WTC11 (cell line): ENCODE measurements around the gene SLC10A6. TPM values are rescaled to one million over a fixed set of nuclear protein-coding genes. Genes with fewer than 3 reads are reported as not detected.

ENCODE experiments used
- ATAC-seq: fragments of 200-7000 bp; cut with Tn5 transposase; 2 replicates; pipeline ENCODE4 v1.10.0; 2021; ENCODE audit warnings: mild to moderate bottlenecking, moderate library complexity
- CTCF ChIA-PET: fragments of 300-600 bp; sonication (Branson Sonifier 250); formaldehyde crosslinking; loops from one replicate; lab custom pipeline; 2021; ENCODE audit warnings: antibody characterized with exemption; lab: Charles Lee
- POLR2A ChIA-PET: fragments of 350-600 bp; sonication (Branson Sonifier 250); formaldehyde crosslinking; loops from one replicate; lab custom pipeline; 2021; ENCODE audit warnings: antibody characterized with exemption; lab: Charles Lee
- DNase-seq: peaks from one replicate; pipeline ENCODE4 v3.0.0; 2021; ENCODE audit warnings: low spot score
- H3K27ac Mint-ChIP-seq: 2 replicates; pipeline ENCODE4 v1.8.0; 2021; ENCODE audit warnings: mixed read lengths
- H3K27me3 Mint-ChIP-seq: 2 replicates; pipeline ENCODE4 v1.8.0; 2021; ENCODE audit warnings: low read depth, mild to moderate bottlenecking, moderate library complexity, mixed read lengths
- H3K36me3 Mint-ChIP-seq: 2 replicates; pipeline ENCODE4 v1.8.0; 2021; ENCODE audit warnings: mixed read lengths
- H3K4me1 Mint-ChIP-seq: 2 replicates; pipeline ENCODE4 v1.8.0; 2022; ENCODE audit warnings: mixed read lengths
- H3K4me3 Mint-ChIP-seq: 2 replicates; pipeline ENCODE4 v1.8.0; 2021; ENCODE audit warnings: mild to moderate bottlenecking, moderate library complexity, mixed read lengths
- H3K9me3 Mint-ChIP-seq: 2 replicates; pipeline ENCODE4 v1.8.0; 2021; ENCODE audit warnings: mixed read lengths
- CBFB ChIP-seq: sonication (generic); formaldehyde crosslinking; IDR thresholded peaks from 2 replicates; pipeline ENCODE4 v1.8.1; 2022; ENCODE audit warnings: mild to moderate bottlenecking, low read depth, missing genetic modification reagents
- CTCF ChIP-seq: fragments of 200-600 bp; IDR thresholded peaks from 2 replicates; pipeline ENCODE4 v1.8.0; 2022; ENCODE audit warnings: antibody characterized with exemption
- FOXJ3 ChIP-seq: sonication (generic); formaldehyde crosslinking; IDR thresholded peaks from 2 replicates; pipeline ENCODE4 v1.9.0; 2021; ENCODE audit warnings: missing genetic modification reagents, mild to moderate bottlenecking, borderline replicate concordance
- HMGA2 ChIP-seq: fragments of 250-450 bp; sonication (Bioruptor Pico); IDR thresholded peaks from 2 replicates; pipeline ENCODE4 v1.4.0; 2021; ENCODE audit warnings: mild to moderate bottlenecking, moderate library complexity
- JAZF1 ChIP-seq: fragments of 250-450 bp; sonication (Bioruptor Pico); IDR thresholded peaks from 2 replicates; pipeline ENCODE4 v1.9.0; 2021; ENCODE audit warnings: moderate library complexity, mild to moderate bottlenecking, inconsistent platforms
- JUN ChIP-seq: sonication (generic); formaldehyde crosslinking; IDR thresholded peaks from 2 replicates; pipeline ENCODE4 v1.8.0; 2023; ENCODE audit warnings: mild to moderate bottlenecking, missing genetic modification reagents
- NR2C2 ChIP-seq: sonication (generic); formaldehyde crosslinking; IDR thresholded peaks from 2 replicates; pipeline ENCODE4 v1.8.0; 2022; ENCODE audit warnings: mild to moderate bottlenecking, missing genetic modification reagents
- OVOL2 ChIP-seq: fragments of 250-450 bp; sonication (Bioruptor Pico); IDR thresholded peaks from 2 replicates; pipeline ENCODE4 v1.9.0; 2021; ENCODE audit warnings: mild to moderate bottlenecking, borderline replicate concordance
- RELA ChIP-seq: sonication (generic); formaldehyde crosslinking; IDR thresholded peaks from 2 replicates; pipeline ENCODE4 v1.8.1; 2022; ENCODE audit warnings: missing genetic modification reagents, mild to moderate bottlenecking, borderline replicate concordance
- RORB ChIP-seq: fragments of 250-450 bp; sonication (Bioruptor Pico); IDR thresholded peaks from 2 replicates; pipeline ENCODE4 v1.9.0; 2021; ENCODE audit warnings: mild to moderate bottlenecking
- TEAD1 ChIP-seq: sonication (generic); formaldehyde crosslinking; IDR thresholded peaks from 2 replicates; pipeline ENCODE4 v1.8.0; 2022; ENCODE audit warnings: mild to moderate bottlenecking, missing genetic modification reagents
- TP53 ChIP-seq: sonication (generic); formaldehyde crosslinking; IDR thresholded peaks from 2 replicates; pipeline ENCODE4 v1.8.1; 2023; ENCODE audit warnings: mild to moderate bottlenecking, missing genetic modification reagents
- USF1 ChIP-seq: sonication (generic); formaldehyde crosslinking; IDR thresholded peaks from 2 replicates; pipeline ENCODE4 v1.8.0; 2022; ENCODE audit warnings: mild to moderate bottlenecking, missing genetic modification reagents
- ZMAT4 ChIP-seq: fragments of 250-450 bp; sonication (Bioruptor Pico); IDR thresholded peaks from 2 replicates; pipeline ENCODE4 v1.9.0; 2021; ENCODE audit warnings: mild to moderate bottlenecking
- ZNF138 ChIP-seq: sonication (generic); formaldehyde crosslinking; conservative IDR thresholded peaks from 2 replicates; pipeline ENCODE4 v1.8.1; 2022; ENCODE audit warnings: mild to moderate bottlenecking, moderate library complexity, missing genetic modification reagents
- ZNF317 ChIP-seq: sonication (generic); formaldehyde crosslinking; IDR thresholded peaks from 2 replicates; pipeline ENCODE4 v1.8.1; 2023; ENCODE audit warnings: low read depth, mild to moderate bottlenecking, moderate library complexity, missing genetic modification reagents, borderline replicate concordance
- total RNA-seq: library from RNA; stranded (reverse); gene quantifications from 3 replicates; pipeline ENCODE4 v1.2.3, GENCODE V29; 2021

Gene SLC10A6
- total RNA-seq, 1 experiment from 2014 or later = not detected

GRCh38 chr4:86896596-86896995 is 47.4 kb upstream of the SLC10A6 start (continued):
- TF ChIP-seq JAZF1 (CRISPR knock-in tag) (no peak), CBFB (no peak)

DNA sequence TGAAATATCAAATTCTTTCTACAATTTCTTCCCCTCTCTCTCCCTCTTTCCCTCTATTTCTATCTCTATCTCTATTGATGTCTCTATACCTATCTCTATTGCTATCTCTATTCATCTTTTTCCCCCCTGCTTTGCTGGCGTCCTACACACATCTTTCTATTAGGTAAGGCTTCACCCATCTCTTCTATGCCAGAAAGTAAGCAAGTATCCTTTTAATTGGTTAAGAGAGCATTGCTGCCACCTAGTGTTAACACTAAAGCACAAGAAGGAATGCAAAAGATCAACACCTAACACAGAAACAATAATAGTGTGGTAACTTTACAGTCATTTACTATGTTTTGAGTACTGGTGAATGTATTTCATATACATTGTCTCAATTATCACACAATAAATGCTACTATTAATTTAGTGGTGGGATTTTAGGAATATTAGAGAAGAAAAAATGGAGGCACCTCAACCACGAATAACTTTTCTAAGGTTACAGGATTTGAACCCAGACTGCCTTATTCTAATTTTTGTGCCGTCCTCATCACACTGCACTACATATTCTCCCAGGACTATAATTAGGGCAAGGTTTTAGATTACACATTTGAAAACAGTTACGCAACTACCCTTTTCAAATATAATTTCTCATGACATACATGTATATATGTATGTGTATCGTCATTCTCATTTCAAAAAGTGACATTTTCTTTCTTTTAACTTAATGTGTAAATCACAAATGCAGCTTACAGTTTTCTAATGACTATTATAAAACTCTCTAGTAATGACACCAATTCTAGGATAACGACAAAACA is 46.7 kb upstream of the SLC10A6 start:
- H3K9me3 Mint-ChIP-seq = no peaks in the 10 kb centered on the region
- DNase-seq (no peak), ATAC-seq (no peak)
- POLR2A ChIA-PET = no interaction called here
- peaks cover 15% of the 10 kb centered on the region for H3K4me1 Mint-ChIP-seq
- H3K4me3 Mint-ChIP-seq = no peak overlapping the region
- peaks cover 12% of the 10 kb centered on the region for H3K27me3 Mint-ChIP-seq
- no peaks in the 10 kb centered on the region for H3K36me3 Mint-ChIP-seq
- H3K27ac Mint-ChIP-seq = no peak overlapping the region
- CTCF ChIA-PET = no interaction called here
- no peak for TF ChIP-seq JUN (CRISPR knock-in tag)
- peak; percentile 48; the same call in 1 of the 2 replicates for TF ChIP-seq CTCF

- Mint-ChIP-seq H3K9me3 (no peaks in the 10 kb centered on the region), H3K36me3 (no peaks in the 10 kb centered on the region), H3K27ac (no peak overlapping the region), H3K4me1 (peaks cover 19% of the 10 kb centered on the region), H3K27me3 (peaks cover 15% of the 10 kb centered on the region), H3K4me3 (no peak overlapping the region)
- TF ChIP-seq ZMAT4 (CRISPR knock-in tag) (no peak), HMGA2 (CRISPR knock-in tag) (no peak)
- POLR2A ChIA-PET = no interaction called here
- ATAC-seq (no peak), DNase-seq (no peak)
- CTCF ChIA-PET = no interaction called here
Observed at GRCh38 chr4:86894455-86894854, 45.3 kb upstream of the SLC10A6 start.

- ATAC-seq (no peak), DNase-seq (no peak)
- peaks cover 19% of the 10 kb centered on the region for H3K4me1 Mint-ChIP-seq
- CTCF ChIA-PET = interaction anchor here (1.1 to 1.8 kb wide), 2 partner anchors 43 to 395 kb away, joined by 4 to 10 read pairs; no protein-coding TSS in a partner anchor
- no peak for TF ChIP-seq CTCF
- no peak for TF ChIP-seq ZNF138 (CRISPR knock-in tag)
- TF ChIP-seq OVOL2 (CRISPR knock-in tag) = no peak
- no peak for TF ChIP-seq TP53 (CRISPR knock-in tag)
- TF ChIP-seq ZMAT4 (CRISPR knock-in tag) = no peak
- no peak for TF ChIP-seq JAZF1 (CRISPR knock-in tag)
- no peak for TF ChIP-seq NR2C2 (CRISPR knock-in tag)
- TF ChIP-seq ZNF317 = no peak
- no peak for TF ChIP-seq USF1 (CRISPR knock-in tag)
- TF ChIP-seq RORB = no peak
- no peak for TF ChIP-seq FOXJ3 (CRISPR knock-in tag)
- TF ChIP-seq RELA (CRISPR knock-in tag) = no peak
- no peak for TF ChIP-seq TEAD1 (CRISPR knock-in tag)
- H3K9me3 Mint-ChIP-seq = no peaks in the 10 kb centered on the region
- peaks cover 15% of the 10 kb centered on the region for H3K27me3 Mint-ChIP-seq
- POLR2A ChIA-PET = interaction anchor here (0.6 to 1.1 kb wide), 2 partner anchors 41 to 147 kb away, joined by 3 to 4 read pairs; no protein-coding TSS in a partner anchor
- H3K27ac Mint-ChIP-seq = peak overlapping the region; percentile 12; the same call in 1 of the 2 replicates
- H3K4me3 Mint-ChIP-seq = peak overlapping the region; percentile 73
- no peaks in the 10 kb centered on the region for H3K36me3 Mint-ChIP-seq
Observed at GRCh38 chr4:86893136-86893535, 44.0 kb upstream of the SLC10A6 start.
